Peyer's patch (tissue), 4 donors: ENCODE measurements around the gene CCDC157.

Experiments
- POLR2A ChIP-seq, 2 donors: fragments of 450-650 bp; IDR thresholded peaks; one replicate each; pipeline ENCODE4 v1.5.1; 2017; ENCODE audit warnings: antibody characterized with exemption in 2 of 2, mild to moderate bottlenecking in 2 of 2, moderate library complexity in 2 of 2
- TF ChIP-seq, protein P1 (sequence below), 6 experiments: fragments of 450-650 bp in 4 of 6; fragments of 200-600 bp in 2 of 6; sonication (generic) in 1 of 6; IDR thresholded peaks; one replicate each; pipeline ENCODE4 v1.5.1; 2017 to 2019; ENCODE audit warnings: antibody characterized with exemption in 6 of 6, mild to moderate bottlenecking in 3 of 6, moderate library complexity in 1 of 6

DNA sequence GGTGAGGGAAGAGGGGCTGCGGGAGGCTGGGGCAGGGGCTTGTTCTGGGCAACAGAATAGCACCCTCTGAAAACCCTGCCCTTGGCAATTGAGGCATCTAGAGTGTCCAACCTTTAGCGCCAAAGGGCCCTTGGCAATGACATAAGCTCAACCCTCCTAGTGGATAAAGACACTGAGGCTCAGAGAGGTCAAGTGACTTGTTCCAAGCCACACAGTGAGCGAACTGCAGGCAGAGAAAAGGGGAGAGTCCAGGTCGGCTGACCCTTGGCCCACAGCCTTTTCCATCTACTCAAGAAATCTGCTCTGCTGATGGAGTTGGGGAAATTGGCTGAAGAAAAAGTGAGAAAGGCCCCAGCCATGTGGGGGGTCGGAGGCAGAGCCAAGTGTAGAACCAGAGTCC lies 42.9 kb downstream of the CCDC157 start:
- TF ChIP-seq, protein P1, sequence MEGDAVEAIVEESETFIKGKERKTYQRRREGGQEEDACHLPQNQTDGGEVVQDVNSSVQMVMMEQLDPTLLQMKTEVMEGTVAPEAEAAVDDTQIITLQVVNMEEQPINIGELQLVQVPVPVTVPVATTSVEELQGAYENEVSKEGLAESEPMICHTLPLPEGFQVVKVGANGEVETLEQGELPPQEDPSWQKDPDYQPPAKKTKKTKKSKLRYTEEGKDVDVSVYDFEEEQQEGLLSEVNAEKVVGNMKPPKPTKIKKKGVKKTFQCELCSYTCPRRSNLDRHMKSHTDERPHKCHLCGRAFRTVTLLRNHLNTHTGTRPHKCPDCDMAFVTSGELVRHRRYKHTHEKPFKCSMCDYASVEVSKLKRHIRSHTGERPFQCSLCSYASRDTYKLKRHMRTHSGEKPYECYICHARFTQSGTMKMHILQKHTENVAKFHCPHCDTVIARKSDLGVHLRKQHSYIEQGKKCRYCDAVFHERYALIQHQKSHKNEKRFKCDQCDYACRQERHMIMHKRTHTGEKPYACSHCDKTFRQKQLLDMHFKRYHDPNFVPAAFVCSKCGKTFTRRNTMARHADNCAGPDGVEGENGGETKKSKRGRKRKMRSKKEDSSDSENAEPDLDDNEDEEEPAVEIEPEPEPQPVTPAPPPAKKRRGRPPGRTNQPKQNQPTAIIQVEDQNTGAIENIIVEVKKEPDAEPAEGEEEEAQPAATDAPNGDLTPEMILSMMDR (IDR thresholded peaks at IDR 0.05), result no peak
- no peak for TF ChIP-seq POLR2A (IDR thresholded peaks at IDR 0.05)
